Measurements from ENCODE around the gene GTF2A1. TPM values are rescaled to one million over a fixed set of nuclear protein-coding genes. Genes with fewer than 3 reads are reported as not detected.

Gene GTF2A1
- polyA plus RNA-seq, 2 donors = 3.8 to 6.2 TPM

DNA sequence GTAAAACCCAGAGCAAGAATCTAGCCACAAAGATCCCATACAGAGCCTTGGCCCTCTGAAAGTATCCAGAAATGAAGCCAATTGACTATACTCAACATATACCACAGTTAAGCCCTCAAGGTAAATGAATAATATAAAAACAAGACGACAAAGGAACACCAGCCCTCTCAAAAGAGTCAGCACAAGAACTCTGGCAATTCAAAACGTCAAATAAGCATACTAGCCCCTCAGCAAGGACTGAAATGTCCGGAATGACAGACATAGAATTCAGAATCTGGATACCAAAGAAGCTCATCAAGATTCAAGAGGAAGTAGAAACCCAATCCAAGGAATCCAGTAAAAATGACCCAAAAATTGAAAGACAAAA lies 49.9 kb downstream of the GTF2A1 start:
- Histone ChIP-seq H3K27ac (ENCODE audit: low read depth in 2 of 2, low read length in 1 of 2) (no peak overlapping the region), H3K27me3 (ENCODE audit: control insufficient read depth in 1 of 2, insufficient read depth in 2 of 2, low read length in 2 of 2) (no peaks in the 10 kb centered on the region), H3K4me3 (ENCODE audit: low read depth in 1 of 2, low read length in 2 of 2) (peak overlapping the region in 1 of 2 donors; percentile 60), H3K4me1 (ENCODE audit: control insufficient read depth in 2 of 2, insufficient read depth in 2 of 2, low read length in 1 of 2) (peaks cover 0 to 4% of the 10 kb centered on the region in 2 donors), H3K36me3 (ENCODE audit: control insufficient read depth in 2 of 2, insufficient read depth in 2 of 2, low read length in 1 of 2) (no peaks in the 10 kb centered on the region), H3K9me3 (ENCODE audit: control insufficient read depth in 2 of 2, insufficient read depth in 1 of 2, low read depth in 1 of 2, low read length in 1 of 2) (no peaks in the 10 kb centered on the region)
- WGBS, 2 donors = 8 to 10% methylated on average over 3 of the region's 3 CpGs

DNA sequence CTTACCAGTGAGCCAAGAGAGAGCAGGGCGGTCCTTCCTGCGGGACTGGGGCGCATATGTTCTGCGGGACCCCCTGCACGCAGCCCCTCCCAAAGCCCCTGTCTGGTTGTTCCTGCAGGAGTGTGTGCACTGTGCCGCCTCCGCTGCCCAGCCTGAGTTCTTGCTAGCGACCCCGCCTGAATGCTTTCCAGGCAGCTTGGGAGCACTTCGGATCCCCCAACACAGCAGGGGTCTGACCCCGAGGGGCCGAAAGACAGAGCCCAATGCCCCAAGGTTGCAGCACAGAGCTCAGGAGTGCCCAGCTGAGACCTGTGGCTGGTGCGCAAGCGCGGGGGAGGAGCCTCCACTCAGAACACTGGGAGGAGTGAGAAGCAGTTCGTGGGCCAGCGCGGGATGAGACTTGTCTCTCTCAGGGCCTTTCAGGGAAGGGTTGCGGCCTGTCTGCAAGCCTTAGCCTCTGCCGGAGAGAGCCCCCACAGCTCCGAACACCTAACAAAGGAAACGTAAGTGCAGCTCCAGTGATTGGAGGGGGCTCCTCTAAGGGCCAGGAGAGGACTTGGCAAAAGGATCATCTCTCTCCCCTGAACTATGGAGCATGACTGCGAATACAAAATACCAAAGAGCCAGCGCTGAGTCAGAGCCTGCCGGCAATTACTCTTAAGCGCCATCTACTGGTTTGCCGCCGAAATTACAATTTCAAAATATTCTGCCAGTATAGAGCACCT lies 50.5 kb downstream of the GTF2A1 start:
- Histone ChIP-seq H3K9me3 (ENCODE audit: control insufficient read depth in 2 of 2, insufficient read depth in 1 of 2, low read depth in 1 of 2, low read length in 1 of 2) (no peaks in the 10 kb centered on the region), H3K27ac (ENCODE audit: low read depth in 2 of 2, low read length in 1 of 2) (peak overlapping the region; percentile 94 to 100), H3K36me3 (ENCODE audit: control insufficient read depth in 2 of 2, insufficient read depth in 2 of 2, low read length in 1 of 2) (no peaks in the 10 kb centered on the region), H3K4me1 (ENCODE audit: control insufficient read depth in 2 of 2, insufficient read depth in 2 of 2, low read length in 1 of 2) (peaks cover 0 to 4% of the 10 kb centered on the region in 2 donors), H3K27me3 (ENCODE audit: control insufficient read depth in 1 of 2, insufficient read depth in 2 of 2, low read length in 2 of 2) (no peaks in the 10 kb centered on the region), H3K4me3 (ENCODE audit: low read depth in 1 of 2, low read length in 2 of 2) (peak overlapping the region; percentile 60 to 62)
- WGBS, 2 donors = 0% methylated on average over 28 of the region's 28 CpGs

DNA sequence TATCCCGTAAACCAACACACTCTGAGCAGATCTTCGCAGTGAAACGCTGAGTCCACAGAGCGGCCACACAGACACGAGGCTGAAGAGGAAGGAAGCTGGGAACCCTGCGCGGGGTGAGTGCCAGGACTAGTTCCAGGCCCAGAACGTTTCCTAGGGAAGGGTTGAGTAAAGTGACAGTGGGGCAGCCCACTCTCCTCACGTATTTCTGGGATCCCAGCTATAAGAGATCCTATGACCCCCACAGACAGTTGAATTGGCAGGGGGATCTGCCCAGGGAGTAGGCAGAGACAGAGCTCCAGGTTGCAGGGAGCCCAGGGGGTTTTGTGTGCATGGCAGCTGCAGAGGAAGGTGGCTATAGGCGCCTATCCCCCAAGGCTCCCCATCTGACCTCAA lies 51.1 kb downstream of the GTF2A1 start:
- Histone ChIP-seq H3K4me3 (ENCODE audit: low read depth in 1 of 2, low read length in 2 of 2) (peak overlapping the region; percentile 60 to 62), H3K27ac (ENCODE audit: low read depth in 2 of 2, low read length in 1 of 2) (peak overlapping the region; percentile 94 to 100), H3K4me1 (ENCODE audit: control insufficient read depth in 2 of 2, insufficient read depth in 2 of 2, low read length in 1 of 2) (peaks cover 0 to 4% of the 10 kb centered on the region in 2 donors), H3K9me3 (ENCODE audit: control insufficient read depth in 2 of 2, insufficient read depth in 1 of 2, low read depth in 1 of 2, low read length in 1 of 2) (no peaks in the 10 kb centered on the region), H3K27me3 (ENCODE audit: control insufficient read depth in 1 of 2, insufficient read depth in 2 of 2, low read length in 2 of 2) (no peaks in the 10 kb centered on the region), H3K36me3 (ENCODE audit: control insufficient read depth in 2 of 2, insufficient read depth in 2 of 2, low read length in 1 of 2) (no peaks in the 10 kb centered on the region)
- 3 to 4% methylated on average over 10 of the region's 10 CpGs for WGBS, 2 donors

DNA sequence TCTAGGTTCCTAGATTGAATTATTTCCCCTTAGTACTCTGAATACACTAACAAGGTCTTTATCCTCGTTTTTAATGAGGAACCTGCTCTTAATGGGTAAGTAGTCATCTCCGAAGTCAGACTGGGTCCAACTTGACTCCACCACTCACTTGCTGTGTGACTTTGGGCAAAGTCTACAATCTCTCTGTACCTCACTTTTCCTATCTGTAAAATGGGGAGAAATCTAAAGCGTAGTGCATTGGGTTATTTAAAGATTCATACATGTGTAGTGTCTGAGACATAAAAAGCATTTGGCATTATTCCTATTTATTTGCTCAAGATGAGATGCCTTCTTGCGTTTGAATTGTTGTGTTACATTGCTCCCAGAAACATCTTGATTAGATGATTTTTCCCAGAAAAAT lies 51.5 kb downstream of the GTF2A1 start:
- 64 to 69% methylated on average over 4 of the region's 4 CpGs for WGBS, 2 donors
- H3K36me3 ChIP-seq (ENCODE audit: control insufficient read depth in 2 of 2, insufficient read depth in 2 of 2, low read length in 1 of 2) = no peaks in the 10 kb centered on the region
- H3K27me3 ChIP-seq (ENCODE audit: control insufficient read depth in 1 of 2, insufficient read depth in 2 of 2, low read length in 2 of 2) = no peaks in the 10 kb centered on the region
- H3K4me1 ChIP-seq (ENCODE audit: control insufficient read depth in 2 of 2, insufficient read depth in 2 of 2, low read length in 1 of 2) = peaks cover 0 to 4% of the 10 kb centered on the region in 2 donors
- peak overlapping the region; percentile 60 to 62 for H3K4me3 ChIP-seq (ENCODE audit: low read depth in 1 of 2, low read length in 2 of 2)
- H3K9me3 ChIP-seq (ENCODE audit: control insufficient read depth in 2 of 2, insufficient read depth in 1 of 2, low read depth in 1 of 2, low read length in 1 of 2) = no peaks in the 10 kb centered on the region
- H3K27ac ChIP-seq (ENCODE audit: low read depth in 2 of 2, low read length in 1 of 2) = peak overlapping the region; percentile 94 to 100

DNA sequence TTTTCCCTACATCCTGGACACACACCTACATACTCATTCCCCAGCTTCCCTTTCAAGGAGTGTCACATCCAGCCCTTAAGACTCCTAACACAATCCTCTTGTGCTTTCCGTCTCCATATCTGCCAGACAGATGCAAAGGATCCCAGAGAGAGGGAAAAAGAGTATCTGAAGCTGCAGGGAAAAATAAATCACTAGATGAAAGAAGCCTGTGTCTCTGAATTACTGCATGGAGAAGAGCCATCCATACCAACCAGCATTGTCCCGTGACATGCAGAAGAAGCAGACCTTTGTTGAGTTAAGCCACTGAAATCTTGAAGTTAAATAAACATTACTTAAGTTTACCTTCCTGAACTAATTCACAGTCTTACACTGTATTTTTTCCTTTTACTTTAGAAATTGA lies 54.6 kb downstream of the GTF2A1 start:
- Histone ChIP-seq H3K27ac (ENCODE audit: low read depth in 2 of 2, low read length in 1 of 2) (no peak overlapping the region), H3K4me3 (ENCODE audit: low read depth in 1 of 2, low read length in 2 of 2) (no peak overlapping the region), H3K27me3 (ENCODE audit: control insufficient read depth in 1 of 2, insufficient read depth in 2 of 2, low read length in 2 of 2) (no peaks in the 10 kb centered on the region), H3K9me3 (ENCODE audit: control insufficient read depth in 2 of 2, insufficient read depth in 1 of 2, low read depth in 1 of 2, low read length in 1 of 2) (no peaks in the 10 kb centered on the region), H3K4me1 (ENCODE audit: control insufficient read depth in 2 of 2, insufficient read depth in 2 of 2, low read length in 1 of 2) (peaks cover 0 to 4% of the 10 kb centered on the region in 2 donors), H3K36me3 (ENCODE audit: control insufficient read depth in 2 of 2, insufficient read depth in 2 of 2, low read length in 1 of 2) (no peaks in the 10 kb centered on the region)
- 82 to 86% methylated on average over 2 of the region's 2 CpGs for WGBS, 2 donors

DNA sequence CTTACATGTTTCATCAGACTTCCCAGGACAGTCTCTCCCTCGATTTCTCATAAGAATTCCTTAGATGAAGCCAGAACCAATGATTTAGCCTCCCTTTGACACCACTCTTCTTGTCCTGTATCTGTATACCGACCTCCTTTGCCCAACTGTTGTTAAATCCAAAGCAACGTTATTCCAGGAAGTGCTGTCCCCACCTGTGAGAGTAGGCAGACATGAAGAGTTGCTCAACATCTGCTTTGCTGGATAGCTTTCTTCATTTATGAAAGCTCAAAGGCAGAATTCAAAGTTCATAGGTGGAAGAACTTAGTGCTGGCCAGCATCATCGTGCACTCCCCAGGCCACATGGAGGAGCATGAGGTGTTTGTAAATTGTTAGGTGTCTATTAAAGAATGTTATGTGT lies 55.6 kb downstream of the GTF2A1 start:
- Histone ChIP-seq H3K9me3 (ENCODE audit: control insufficient read depth in 2 of 2, insufficient read depth in 1 of 2, low read depth in 1 of 2, low read length in 1 of 2) (no peaks in the 10 kb centered on the region), H3K4me3 (ENCODE audit: low read depth in 1 of 2, low read length in 2 of 2) (no peak overlapping the region), H3K27ac (ENCODE audit: low read depth in 2 of 2, low read length in 1 of 2) (no peak overlapping the region), H3K36me3 (ENCODE audit: control insufficient read depth in 2 of 2, insufficient read depth in 2 of 2, low read length in 1 of 2) (no peaks in the 10 kb centered on the region), H3K4me1 (ENCODE audit: control insufficient read depth in 2 of 2, insufficient read depth in 2 of 2, low read length in 1 of 2) (peaks cover 0 to 4% of the 10 kb centered on the region in 2 donors), H3K27me3 (ENCODE audit: control insufficient read depth in 1 of 2, insufficient read depth in 2 of 2, low read length in 2 of 2) (no peaks in the 10 kb centered on the region)
- 63 to 72% methylated on average over 4 of the region's 4 CpGs for whole genome bisulfite sequencing, 2 donors

DNA sequence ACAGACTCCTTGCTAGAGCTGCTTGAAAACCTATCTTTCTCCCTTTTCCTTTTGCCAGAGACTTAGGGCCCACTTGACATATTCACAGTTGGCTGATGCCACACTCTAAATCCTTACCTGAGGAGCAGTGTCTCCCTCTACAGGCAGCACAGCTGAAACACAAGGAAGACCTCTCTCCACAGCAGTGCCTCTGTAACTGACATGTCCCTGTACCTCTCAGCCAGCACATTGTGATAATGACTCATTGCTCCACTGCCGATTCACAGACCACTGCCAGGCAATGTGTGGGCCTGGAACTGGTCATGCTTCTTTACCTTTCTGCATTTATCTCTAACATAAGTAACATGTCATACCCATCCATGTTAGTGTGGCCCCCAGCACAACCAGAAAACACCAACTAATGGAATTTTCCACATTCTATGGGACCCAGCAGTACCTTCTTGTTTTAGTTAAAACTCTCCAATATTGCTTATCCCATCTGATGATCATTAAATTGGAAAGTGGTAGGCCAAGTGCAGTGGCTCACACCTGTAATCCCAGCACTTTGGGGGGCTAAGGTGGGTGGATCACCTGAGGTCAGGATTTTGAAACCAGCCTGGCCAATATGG lies 56.5 kb downstream of the GTF2A1 start:
- H3K9me3 ChIP-seq (ENCODE audit: control insufficient read depth in 2 of 2, insufficient read depth in 1 of 2, low read depth in 1 of 2, low read length in 1 of 2) = no peaks in the 10 kb centered on the region
- H3K36me3 ChIP-seq (ENCODE audit: control insufficient read depth in 2 of 2, insufficient read depth in 2 of 2, low read length in 1 of 2) = no peaks in the 10 kb centered on the region
- no peaks in the 10 kb centered on the region for H3K4me1 ChIP-seq (ENCODE audit: control insufficient read depth in 2 of 2, insufficient read depth in 2 of 2, low read length in 1 of 2)
- H3K4me3 ChIP-seq (ENCODE audit: low read depth in 1 of 2, low read length in 2 of 2) = no peak overlapping the region
- WGBS, 2 donors = 8 to 15% methylated on average over 1 of the region's 1 CpG
- no peak overlapping the region for H3K27ac ChIP-seq (ENCODE audit: low read depth in 2 of 2, low read length in 1 of 2)
- no peaks in the 10 kb centered on the region for H3K27me3 ChIP-seq (ENCODE audit: control insufficient read depth in 1 of 2, insufficient read depth in 2 of 2, low read length in 2 of 2)

DNA sequence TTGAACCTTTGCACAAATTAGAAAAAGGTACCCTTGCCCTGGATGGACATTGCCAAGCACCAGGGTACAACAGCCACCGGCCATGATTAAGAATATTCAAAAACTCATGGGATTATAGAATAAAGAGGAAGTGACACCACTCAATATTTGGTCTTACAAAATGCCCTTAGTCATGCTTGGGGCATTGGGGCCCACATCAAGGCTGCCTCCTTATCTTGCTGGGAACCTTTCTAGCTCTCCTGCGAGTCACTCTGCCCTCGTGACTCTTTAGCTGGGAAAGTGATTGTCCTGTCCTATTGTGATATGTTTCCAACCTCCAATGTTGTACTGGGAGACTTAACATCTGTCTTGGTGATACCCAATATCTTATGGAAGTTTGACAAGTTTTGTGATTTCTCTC lies 57.8 kb downstream of the GTF2A1 start:
- no peaks in the 10 kb centered on the region for H3K4me1 ChIP-seq (ENCODE audit: control insufficient read depth in 2 of 2, insufficient read depth in 2 of 2, low read length in 1 of 2)
- WGBS, 2 donors = 80 to 84% methylated on average over 3 of the region's 3 CpGs

DNA sequence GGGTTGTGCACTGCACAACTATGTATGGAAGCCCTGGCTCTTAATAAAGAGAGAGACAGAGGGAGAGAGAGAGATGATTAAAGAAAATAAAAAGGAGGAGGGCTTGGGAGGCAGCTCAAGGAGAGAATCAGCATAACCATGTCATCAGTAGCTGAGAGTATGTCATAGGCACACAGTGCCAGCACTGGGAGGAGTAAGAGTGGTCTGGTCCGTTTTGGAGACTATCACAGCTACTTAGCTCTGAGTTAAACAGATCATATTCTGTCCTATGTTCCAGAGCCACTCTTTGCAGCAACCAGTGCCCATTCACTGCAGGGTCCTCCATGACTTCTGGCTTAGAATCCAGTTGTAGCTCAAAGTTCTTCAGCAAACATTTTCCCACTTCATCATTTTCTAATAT lies 59.0 kb downstream of the GTF2A1 start:
- WGBS, 2 donors = 32 to 35% methylated on average over 1 of the region's 1 CpG

More for the DNA sequence above, 57.8 kb downstream of the GTF2A1 start:
- H3K9me3 ChIP-seq (ENCODE audit: control insufficient read depth in 2 of 2, insufficient read depth in 1 of 2, low read depth in 1 of 2, low read length in 1 of 2) = no peaks in the 10 kb centered on the region
- no peaks in the 10 kb centered on the region for H3K27me3 ChIP-seq (ENCODE audit: control insufficient read depth in 1 of 2, insufficient read depth in 2 of 2, low read length in 2 of 2)
- H3K36me3 ChIP-seq (ENCODE audit: control insufficient read depth in 2 of 2, insufficient read depth in 2 of 2, low read length in 1 of 2) = no peaks in the 10 kb centered on the region
- H3K4me3 ChIP-seq (ENCODE audit: low read depth in 1 of 2, low read length in 2 of 2) = no peak overlapping the region
- no peak overlapping the region for H3K27ac ChIP-seq (ENCODE audit: low read depth in 2 of 2, low read length in 1 of 2)

DNA sequence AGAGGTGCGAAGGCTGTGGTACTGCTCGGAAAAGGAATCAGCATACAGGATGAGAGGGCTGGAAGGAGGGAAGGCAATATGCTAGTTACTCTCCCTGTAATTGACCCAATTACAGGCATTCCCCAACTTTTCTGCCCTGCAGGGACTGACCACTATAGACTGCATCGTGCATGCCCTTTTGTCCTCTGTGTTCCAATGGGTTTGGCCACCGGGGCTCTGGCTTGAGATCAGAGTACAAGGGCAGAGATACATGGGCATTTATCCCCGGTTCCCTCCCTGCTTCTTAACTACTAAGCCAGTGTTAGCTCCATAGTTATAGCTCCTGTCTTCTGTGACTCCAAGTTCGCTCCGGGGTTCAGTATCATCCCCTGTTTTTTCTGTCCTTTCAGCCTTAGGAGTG lies 59.7 kb downstream of the GTF2A1 start:
- Histone ChIP-seq H3K9me3 (ENCODE audit: control insufficient read depth in 2 of 2, insufficient read depth in 1 of 2, low read depth in 1 of 2, low read length in 1 of 2) (no peaks in the 10 kb centered on the region), H3K4me3 (ENCODE audit: low read depth in 1 of 2, low read length in 2 of 2) (no peak overlapping the region), H3K27me3 (ENCODE audit: control insufficient read depth in 1 of 2, insufficient read depth in 2 of 2, low read length in 2 of 2) (no peaks in the 10 kb centered on the region), H3K4me1 (ENCODE audit: control insufficient read depth in 2 of 2, insufficient read depth in 2 of 2, low read length in 1 of 2) (no peaks in the 10 kb centered on the region), H3K27ac (ENCODE audit: low read depth in 2 of 2, low read length in 1 of 2) (no peak overlapping the region), H3K36me3 (ENCODE audit: control insufficient read depth in 2 of 2, insufficient read depth in 2 of 2, low read length in 1 of 2) (no peaks in the 10 kb centered on the region)
- WGBS, 2 donors = 80 to 88% methylated on average over 7 of the region's 7 CpGs

More for the DNA sequence above, 59.0 kb downstream of the GTF2A1 start:
- Histone ChIP-seq H3K4me1 (ENCODE audit: control insufficient read depth in 2 of 2, insufficient read depth in 2 of 2, low read length in 1 of 2) (no peaks in the 10 kb centered on the region), H3K4me3 (ENCODE audit: low read depth in 1 of 2, low read length in 2 of 2) (no peak overlapping the region), H3K27me3 (ENCODE audit: control insufficient read depth in 1 of 2, insufficient read depth in 2 of 2, low read length in 2 of 2) (no peaks in the 10 kb centered on the region), H3K9me3 (ENCODE audit: control insufficient read depth in 2 of 2, insufficient read depth in 1 of 2, low read depth in 1 of 2, low read length in 1 of 2) (no peaks in the 10 kb centered on the region), H3K36me3 (ENCODE audit: control insufficient read depth in 2 of 2, insufficient read depth in 2 of 2, low read length in 1 of 2) (no peaks in the 10 kb centered on the region), H3K27ac (ENCODE audit: low read depth in 2 of 2, low read length in 1 of 2) (no peak overlapping the region)
